Endothelial cell of umbilical vein (primary cell): ENCODE results near the gene PIK3CG. TPM values are rescaled to one million over a fixed set of nuclear protein-coding genes. Genes with fewer than 3 reads are reported as not detected.

ENCODE experiments used
- BruUV-seq: library from RNA; stranded (reverse); fragments of 400-500 nt; replicated peaks from 2 replicates; lab custom pipeline; 2021; lab: Mats Ljungman, UMichigan
- CTCF ChIA-PET: fragments of 300-600, 350-600 bp; sonication (Branson Sonifier 250); formaldehyde crosslinking; loops from one replicate; lab custom pipeline; 2021; ENCODE audit warnings: antibody characterized with exemption, inconsistent platforms; lab: Charles Lee
- POLR2A ChIA-PET: fragments of 300-600, 350-600 bp; sonication (Branson Sonifier 250); formaldehyde crosslinking; loops from one replicate; lab custom pipeline; 2021; ENCODE audit warnings: antibody characterized with exemption, inconsistent platforms; lab: Charles Lee
- DNase-seq: peaks from one replicate; pipeline ENCODE4 v3.0.0-alpha.2; 2011; ENCODE audit warnings: low read depth, low spot score
- FAIRE-seq: peaks from 2 replicates; lab custom pipeline; 2011; peaks lifted over from hg19 to GRCh38; lab: Jason Lieb, UNC
- H2AFZ ChIP-seq: 2 replicates; pipeline ENCODE4 v1.6.0; 2012; ENCODE audit warnings: low read depth, low read length, control low read depth, inconsistent platforms
- H3K27ac ChIP-seq: 2 replicates; pipeline ENCODE4 v1.5.1; 2011; ENCODE audit warnings: low read depth, mild to moderate bottlenecking, control low read depth, low read length, moderate library complexity; ENCODE audit not compliant: insufficient read depth
- H3K27me3 ChIP-seq, 2 experiments: 2 replicates each; pipeline versions ENCODE4 v1.6.0 to v1.6.1; 2011; ENCODE audit warnings: low read length in 2 of 2, mixed read lengths in 1 of 2; ENCODE audit not compliant: control insufficient read depth in 2 of 2, insufficient read depth in 2 of 2
- H3K36me3 ChIP-seq, 2 experiments: 2 replicates in 1 of 2; 3 replicates in 1 of 2; pipeline ENCODE4 v1.5.1; 2011; ENCODE audit warnings: low read length in 2 of 2, mild to moderate bottlenecking in 1 of 2, moderate library complexity in 1 of 2; ENCODE audit not compliant: control insufficient read depth in 2 of 2, insufficient read depth in 2 of 2; ENCODE audit errors: extremely low read depth in 1 of 2
- H3K4me1 ChIP-seq: 3 replicates; pipeline ENCODE4 v1.5.1; 2011; ENCODE audit warnings: mild to moderate bottlenecking, low read length; ENCODE audit not compliant: control insufficient read depth, insufficient read depth; ENCODE audit errors: extremely low read depth
- H3K4me2 ChIP-seq: 2 replicates; pipeline ENCODE4 v1.6.1; 2011; ENCODE audit warnings: low read length, control low read depth, mixed read lengths; ENCODE audit not compliant: insufficient read depth
- H3K4me3 ChIP-seq, 3 experiments: fragments of 200-600 bp in 1 of 3; sonication (generic), shearing (Covaris generic) in 1 of 3; replicated peaks in 1 of 3; 2 replicates each; pipeline ENCODE4 v1.5.1; 2011 to 2016; ENCODE audit warnings: control low read depth in 3 of 3, low read length in 3 of 3, mild to moderate bottlenecking in 2 of 3, inconsistent platforms in 1 of 3, low read depth in 1 of 3, moderate library complexity in 1 of 3; ENCODE audit not compliant: insufficient read depth in 1 of 3
- H3K79me2 ChIP-seq: 2 replicates; pipeline ENCODE4 v1.6.0; 2012; ENCODE audit warnings: low read length, inconsistent platforms; ENCODE audit not compliant: control insufficient read depth, insufficient read depth
- H3K9ac ChIP-seq: replicated peaks from 2 replicates; pipeline ENCODE3; 2011; ENCODE audit warnings: low read length, control low read depth; ENCODE audit not compliant: insufficient read depth; ENCODE audit errors: extremely low read depth
- H3K9me1 ChIP-seq: replicated peaks from 3 replicates; pipeline ENCODE4 v1.6.0; 2011; ENCODE audit warnings: mild to moderate bottlenecking, low read length; ENCODE audit not compliant: control insufficient read depth, insufficient read depth; ENCODE audit errors: extremely low read depth
- H3K9me3 ChIP-seq: replicated peaks from 2 replicates; pipeline ENCODE4 v1.5.1; 2012; ENCODE audit warnings: low read length, inconsistent platforms; ENCODE audit not compliant: control insufficient read depth, insufficient read depth
- H4K20me1 ChIP-seq: replicated peaks from 2 replicates; pipeline ENCODE3; 2011; ENCODE audit warnings: mild to moderate bottlenecking, low read length; ENCODE audit not compliant: control insufficient read depth, insufficient read depth; ENCODE audit errors: extremely low read depth
- CTCF ChIP-seq, 2 donors: IDR thresholded peaks; 1 replicate in 1 of 2; 2 replicates in 1 of 2; pipeline ENCODE4 v1.5.1; 2011; ENCODE audit warnings: low read length in 2 of 2, mild to moderate bottlenecking in 2 of 2, moderate library complexity in 2 of 2, control low read depth in 1 of 2, inconsistent platforms in 1 of 2, low read depth in 1 of 2; ENCODE audit not compliant: insufficient read depth in 1 of 2; ENCODE audit errors: extremely low read depth in 1 of 2
- EZH2 ChIP-seq: IDR thresholded peaks from 2 replicates; pipeline ENCODE4 v1.6.1; 2012; ENCODE audit warnings: borderline replicate concordance, low read depth, mild to moderate bottlenecking, moderate library complexity, low read length, inconsistent platforms; ENCODE audit not compliant: severe bottlenecking
- FOS ChIP-seq: IDR thresholded peaks from 2 replicates; pipeline ENCODE4 v1.6.1; 2011; ENCODE audit warnings: mild to moderate bottlenecking, low read length, moderate library complexity, borderline replicate concordance; ENCODE audit not compliant: insufficient read depth
- GATA2 ChIP-seq: IDR thresholded peaks from 2 replicates; pipeline ENCODE4 v1.7.0; 2011; ENCODE audit warnings: low read depth, mild to moderate bottlenecking, moderate library complexity, mixed read lengths, low read length; ENCODE audit not compliant: insufficient read length, insufficient read depth
- JUN ChIP-seq: IDR thresholded peaks from 2 replicates; pipeline ENCODE4 v1.6.1; 2011; ENCODE audit warnings: borderline replicate concordance, low read depth; ENCODE audit not compliant: insufficient read length, insufficient read depth
- MAX ChIP-seq: IDR thresholded peaks from 2 replicates; pipeline ENCODE4 v1.6.1; 2011; ENCODE audit not compliant: insufficient read depth, insufficient read length
- MYC ChIP-seq: IDR thresholded peaks from one replicate; pipeline ENCODE4 v1.6.1; 2011; ENCODE audit warnings: mild to moderate bottlenecking, low read depth, low read length
- POLR2A ChIP-seq: IDR thresholded peaks from 2 replicates; pipeline ENCODE4 v1.6.1; 2012; ENCODE audit warnings: low read depth, mild to moderate bottlenecking, control low read depth, low read length
- POLR2AphosphoS5 ChIP-seq: IDR thresholded peaks from 2 replicates; pipeline ENCODE4 v1.6.1; 2012; ENCODE audit warnings: low read depth, mild to moderate bottlenecking, control low read depth, low read length, moderate library complexity; ENCODE audit not compliant: insufficient read depth
- dilution Hi-C: fragments of 300-500 bp; cut with MboI; formaldehyde crosslinking; loops from one replicate; pipeline ENCODE4 v1.15.0; 2019; ENCODE audit warnings: low sequenced_read_pairs; ENCODE audit not compliant: extremely low pct_ligation_motif_present
- intact Hi-C: fragments of 100-400 bp; cut with micrococcal nuclease; formaldehyde crosslinking; loops from one replicate; pipeline ENCODE4 v1.10.0; 2022
- polyA plus RNA-seq, 4 experiments: library from polyadenylated mRNA; depleted of rRNA in 3 of 4; stranded (reverse) in 3 of 4; unstranded in 1 of 4; fragments of >200 nt; gene quantifications; 2 replicates each; pipeline versions ENCODE4 v1.2.1 to v1.2.3, GENCODE V29; 2011 to 2012; ENCODE audit warnings: missing spikeins in 1 of 4
- total RNA-seq: library from RNA; stranded (reverse); gene quantifications from 2 replicates; pipeline ENCODE4 v1.2.3, GENCODE V29; 2021

The PIK3CG gene
- total and polyA plus RNA-seq, 2 donors (not counting 3 experiments of a cell fraction or from before 2014, with no cell fraction given) = 1.2 to 6.2 TPM

- Histone ChIP-seq H3K9ac (no peak overlapping the region), H3K27me3 (no peaks in the 10 kb centered on the region), H3K9me1 (no peaks in the 10 kb centered on the region), H3K4me1 (no peaks in the 10 kb centered on the region), H3K4me3 (no peak overlapping the region), H3K36me3 (no peaks in the 10 kb centered on the region), H3K27ac (no peak overlapping the region), H3K4me2 (no peak overlapping the region), H3K79me2 (no peaks in the 10 kb centered on the region), H4K20me1 (no peaks in the 10 kb centered on the region), H3K9me3 (no peaks in the 10 kb centered on the region), H2AFZ (no peak overlapping the region)
- ChIA-PET CTCF (no interaction called here), POLR2A (no interaction called here)
- intact Hi-C loops (no loop called here), dilution Hi-C loops (no loop called here)
- DNase-seq (no peak), FAIRE-seq (no peak)
- BruUV-seq = no TSS peak
- TF ChIP-seq POLR2AphosphoS5 = no peak
- TF ChIP-seq JUN = no peak
- TF ChIP-seq GATA2 = no peak
- TF ChIP-seq CTCF (IDR thresholded peaks at IDR 0.05; ENCODE audit: extremely low read depth in 1 of 2, insufficient read depth in 1 of 2, low read depth in 1 of 2, low read length in 2 of 2) = no peak
- TF ChIP-seq POLR2A = no peak
Measured at GRCh38 chr7:106824458-106824857, 40.6 kb upstream of the PIK3CG start.

GRCh38 chr7:106827626-106828025 is 37.5 kb upstream of the PIK3CG start:
- no peaks in the 10 kb centered on the region for H3K36me3 ChIP-seq
- no peaks in the 10 kb centered on the region for H3K27me3 ChIP-seq
- CTCF ChIA-PET = interaction anchor here (1.9 kb wide), 1 partner anchor 10 kb away, joined by 6 read pairs; no protein-coding TSS in a partner anchor
- H3K27ac ChIP-seq = no peak overlapping the region
- no peaks in the 10 kb centered on the region for H3K79me2 ChIP-seq
- no peaks in the 10 kb centered on the region for H3K9me1 ChIP-seq
- intact Hi-C loops = no loop called here
- no peak overlapping the region for H3K4me3 ChIP-seq
- POLR2A ChIA-PET = no interaction called here
- H4K20me1 ChIP-seq = no peaks in the 10 kb centered on the region
- H2AFZ ChIP-seq = no peak overlapping the region
- no TSS peak for BruUV-seq
- FAIRE-seq = no peak
- DNase-seq = no peak
- no peak for TF ChIP-seq CTCF (IDR thresholded peaks at IDR 0.05; ENCODE audit: extremely low read depth in 1 of 2, insufficient read depth in 1 of 2, low read depth in 1 of 2, low read length in 2 of 2)
- no peak for TF ChIP-seq POLR2AphosphoS5
- no peak for TF ChIP-seq EZH2
- TF ChIP-seq MYC = no peak
- no peak for TF ChIP-seq FOS
- TF ChIP-seq JUN = no peak
- no peak for TF ChIP-seq MAX
- TF ChIP-seq POLR2A = no peak
- TF ChIP-seq GATA2 = no peak
- no peak overlapping the region for H3K4me2 ChIP-seq
- H3K9ac ChIP-seq = no peak overlapping the region
- H3K4me1 ChIP-seq = no peaks in the 10 kb centered on the region
- no peaks in the 10 kb centered on the region for H3K9me3 ChIP-seq
- dilution Hi-C loops = no loop called here
